Measurements from ENCODE around the gene LYPLA2. TPM values are rescaled to one million over a fixed set of nuclear protein-coding genes. Genes with fewer than 3 reads are reported as not detected.

LYPLA2 gene
- total RNA-seq, 4 donors from 2014 or later, result 4.6 to 33.5 (median 20.3) TPM

DNA sequence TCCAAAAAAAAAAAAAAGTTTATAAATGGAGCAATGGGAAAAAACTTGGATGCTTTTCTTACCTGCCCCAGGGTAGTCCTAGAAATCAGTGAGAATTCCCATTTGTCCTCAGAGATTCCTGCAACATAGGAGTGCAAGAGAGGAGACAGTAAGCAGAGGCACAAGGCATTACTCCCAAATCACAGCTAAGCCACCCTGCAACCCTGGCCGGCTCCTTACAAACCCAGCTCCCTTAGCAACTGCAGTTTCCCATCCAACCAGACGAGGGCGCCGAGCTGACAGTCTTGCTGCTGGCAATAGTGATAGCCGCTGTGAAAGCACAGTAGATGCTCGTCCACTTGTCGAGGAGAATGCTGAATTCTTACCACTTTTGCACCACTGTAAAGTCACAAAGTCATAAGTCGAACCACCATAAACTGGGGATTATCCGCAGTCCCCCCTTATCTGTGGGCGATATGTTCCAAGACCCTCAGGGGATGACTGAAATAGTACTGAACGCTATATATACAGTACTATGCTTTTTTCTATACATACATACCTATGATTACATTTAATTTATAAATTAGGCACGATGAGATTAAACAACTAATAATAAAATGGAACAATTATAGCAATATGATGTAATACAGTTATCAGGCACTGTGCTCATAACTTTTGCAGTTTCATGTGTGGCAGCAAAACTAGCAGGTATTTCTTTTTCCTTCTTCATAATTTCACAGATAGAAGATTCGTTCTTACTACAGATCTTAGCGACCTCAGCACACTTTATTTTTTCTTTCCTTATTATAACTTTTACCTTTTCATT, 18.7 kb upstream of the LYPLA2 start:
- Histone ChIP-seq H3K27ac (no peak overlapping the region), H3K4me3 (no peak overlapping the region), H3K36me3 (no peaks in the 10 kb centered on the region), H3K4me1 (peaks cover 0 to 4% of the 10 kb centered on the region in 2 donors), H3K27me3 (no peaks in the 10 kb centered on the region), H3K9me3 (no peaks in the 10 kb centered on the region)
- DNase-seq, result peak; percentile 84 to 85
- no peak for TF ChIP-seq POLR2A (IDR thresholded peaks at IDR 0.05)
- TF ChIP-seq, protein P1, sequence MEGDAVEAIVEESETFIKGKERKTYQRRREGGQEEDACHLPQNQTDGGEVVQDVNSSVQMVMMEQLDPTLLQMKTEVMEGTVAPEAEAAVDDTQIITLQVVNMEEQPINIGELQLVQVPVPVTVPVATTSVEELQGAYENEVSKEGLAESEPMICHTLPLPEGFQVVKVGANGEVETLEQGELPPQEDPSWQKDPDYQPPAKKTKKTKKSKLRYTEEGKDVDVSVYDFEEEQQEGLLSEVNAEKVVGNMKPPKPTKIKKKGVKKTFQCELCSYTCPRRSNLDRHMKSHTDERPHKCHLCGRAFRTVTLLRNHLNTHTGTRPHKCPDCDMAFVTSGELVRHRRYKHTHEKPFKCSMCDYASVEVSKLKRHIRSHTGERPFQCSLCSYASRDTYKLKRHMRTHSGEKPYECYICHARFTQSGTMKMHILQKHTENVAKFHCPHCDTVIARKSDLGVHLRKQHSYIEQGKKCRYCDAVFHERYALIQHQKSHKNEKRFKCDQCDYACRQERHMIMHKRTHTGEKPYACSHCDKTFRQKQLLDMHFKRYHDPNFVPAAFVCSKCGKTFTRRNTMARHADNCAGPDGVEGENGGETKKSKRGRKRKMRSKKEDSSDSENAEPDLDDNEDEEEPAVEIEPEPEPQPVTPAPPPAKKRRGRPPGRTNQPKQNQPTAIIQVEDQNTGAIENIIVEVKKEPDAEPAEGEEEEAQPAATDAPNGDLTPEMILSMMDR (IDR thresholded peaks at IDR 0.05), result peak; percentile 73 to 88 (median 83)
- intact Hi-C loops (cut with DNase I; ENCODE audit: low total_unique reads), result no loop called here

DNA sequence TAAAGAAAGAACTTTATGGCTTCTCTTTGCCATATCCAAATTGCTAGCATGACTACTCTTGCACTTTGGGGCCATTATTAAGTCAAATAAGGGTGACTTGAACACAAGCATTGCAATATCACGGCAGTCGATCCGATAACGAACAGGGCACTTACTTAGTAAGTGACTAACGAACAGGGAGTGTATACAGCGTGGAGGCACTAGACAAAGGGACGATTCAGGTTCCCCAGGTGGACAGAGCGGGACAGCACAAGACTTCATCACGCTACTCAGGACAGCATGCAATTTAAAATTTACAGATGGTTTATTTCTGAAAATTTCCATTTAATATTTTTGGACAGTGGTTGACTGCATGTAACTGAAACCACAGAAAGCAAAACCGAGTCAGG, 18.1 kb upstream of the LYPLA2 start:
- no peaks in the 10 kb centered on the region for H3K27me3 ChIP-seq
- intact Hi-C loops (cut with DNase I; ENCODE audit: low total_unique reads), result no loop called here

DNA sequence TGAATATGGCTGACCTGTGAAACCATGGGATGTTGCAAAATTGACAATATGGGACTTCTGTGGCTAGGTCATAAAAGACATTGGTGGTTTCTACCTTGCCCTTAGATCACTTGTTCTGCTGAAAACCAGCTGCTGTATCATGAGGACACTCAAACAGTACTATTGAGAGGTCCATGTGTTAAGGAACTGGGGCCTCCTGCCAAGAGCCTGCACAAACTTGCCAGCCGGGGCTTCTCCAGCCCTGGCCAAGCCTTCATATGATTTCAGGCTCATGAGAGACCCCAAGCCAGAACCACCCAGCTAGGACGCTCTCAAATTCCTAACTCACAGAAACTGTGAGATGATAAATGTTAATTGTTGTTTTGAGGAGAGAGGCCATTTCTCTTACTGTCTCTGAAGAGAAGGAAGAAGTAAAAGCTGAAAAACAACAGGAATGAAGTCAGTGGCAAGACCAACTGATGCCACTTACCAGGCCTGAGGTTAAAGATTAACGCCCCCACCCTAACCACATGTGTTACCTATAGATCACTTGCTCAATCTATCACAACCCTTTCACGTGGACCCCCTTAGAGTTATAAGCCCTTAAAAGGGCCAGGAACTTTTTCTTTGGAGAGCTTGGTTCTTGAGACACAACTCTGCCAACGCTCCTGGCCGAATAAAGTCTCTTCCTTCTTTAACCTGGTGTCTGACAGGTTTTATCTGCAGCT, 16.6 kb upstream of the LYPLA2 start:
- peaks cover 0 to 6% of the 10 kb centered on the region in 2 donors for H3K4me1 ChIP-seq
- no peaks in the 10 kb centered on the region for H3K27me3 ChIP-seq
- no peaks in the 10 kb centered on the region for H3K36me3 ChIP-seq
- no peak overlapping the region for H3K27ac ChIP-seq
- no peak overlapping the region for H3K4me3 ChIP-seq
- no peaks in the 10 kb centered on the region for H3K9me3 ChIP-seq
- TF ChIP-seq, protein P1 (IDR thresholded peaks at IDR 0.05), result no peak
- TF ChIP-seq POLR2A (IDR thresholded peaks at IDR 0.05), result no peak
- DNase-seq, result no peak
- intact Hi-C loops (cut with DNase I; ENCODE audit: low total_unique reads), result no loop called here

More for the DNA sequence above, 18.1 kb upstream of the LYPLA2 start:
- Histone ChIP-seq H3K4me3 (no peak overlapping the region), H3K4me1 (peaks cover 0 to 6% of the 10 kb centered on the region in 2 donors), H3K36me3 (no peaks in the 10 kb centered on the region), H3K9me3 (no peaks in the 10 kb centered on the region), H3K27ac (no peak overlapping the region)
- DNase-seq, result no peak
- TF ChIP-seq, protein P1 (IDR thresholded peaks at IDR 0.05), result no peak
- no peak for TF ChIP-seq POLR2A (IDR thresholded peaks at IDR 0.05)

DNA sequence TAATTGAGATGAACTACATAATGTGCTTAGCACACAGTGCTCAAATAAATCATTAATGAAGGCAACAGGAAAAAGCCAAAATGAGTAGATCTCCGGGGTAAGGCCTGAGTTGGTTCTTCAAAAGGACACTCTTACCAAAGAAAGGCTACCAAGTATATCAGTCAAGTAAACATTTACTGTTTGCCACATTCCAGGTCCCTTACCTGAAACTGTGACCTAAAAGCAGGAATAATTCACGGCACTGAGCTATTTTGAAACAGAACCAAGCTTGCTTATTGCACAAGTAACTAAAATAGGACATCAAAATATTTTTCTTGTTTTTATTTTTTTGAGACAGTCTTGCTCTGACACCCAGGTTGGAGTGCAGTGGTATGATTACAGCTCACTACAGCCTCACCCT, 14.7 kb upstream of the LYPLA2 start:
- intact Hi-C loops (cut with DNase I; ENCODE audit: low total_unique reads), result no loop called here
- TF ChIP-seq POLR2A (IDR thresholded peaks at IDR 0.05), result no peak
- TF ChIP-seq, protein P1 (IDR thresholded peaks at IDR 0.05), result no peak

More for the DNA sequence above, 14.7 kb upstream of the LYPLA2 start:
- no peaks in the 10 kb centered on the region for H3K9me3 ChIP-seq
- no peak overlapping the region for H3K4me3 ChIP-seq
- peaks cover 0 to 6% of the 10 kb centered on the region in 2 donors for H3K4me1 ChIP-seq
- no peak overlapping the region for H3K27ac ChIP-seq
- no peaks in the 10 kb centered on the region for H3K27me3 ChIP-seq
- no peaks in the 10 kb centered on the region for H3K36me3 ChIP-seq
- DNase-seq, result no peak
